SK-N-SH treated with all-trans-retinoic acid at 6 μM for 48 hours (cell line): ENCODE data around the gene CDH22.

Experiments
- ATAC-seq: fragments of 200-7000 bp; cut with Tn5 transposase; 3 replicates; pipeline ENCODE4 v1.9.1; 2020; ENCODE audit warnings: mild to moderate bottlenecking, moderate library complexity
- BACH2 ChIP-seq: fragments of 250-450 bp; sonication (Bioruptor Pico); IDR thresholded peaks from 2 replicates; pipeline ENCODE4 v1.9.0; 2021; ENCODE audit warnings: mild to moderate bottlenecking, borderline replicate concordance
- CREB5 ChIP-seq: fragments of 250-450 bp; sonication (Bioruptor Pico); IDR thresholded peaks from 2 replicates; pipeline ENCODE4 v1.5.1; 2020; ENCODE audit warnings: low read depth, mild to moderate bottlenecking, moderate library complexity
- CSDC2 ChIP-seq: fragments of 250-450 bp; sonication (Bioruptor Pico); IDR thresholded peaks from 2 replicates; pipeline ENCODE4 v1.5.0; 2020; ENCODE audit warnings: mild to moderate bottlenecking, moderate library complexity
- CSRNP3 ChIP-seq: fragments of 250-450 bp; sonication (Bioruptor Pico); IDR thresholded peaks from 2 replicates; pipeline ENCODE4 v1.5.1; 2021; ENCODE audit warnings: mild to moderate bottlenecking, moderate library complexity
- ESRRG ChIP-seq: fragments of 250-450 bp; sonication (Bioruptor Pico); IDR thresholded peaks from 2 replicates; pipeline ENCODE4 v1.6.1; 2021; ENCODE audit warnings: mild to moderate bottlenecking
- OSR1 ChIP-seq: fragments of 250-450 bp; sonication (Bioruptor Pico); IDR thresholded peaks from 2 replicates; pipeline ENCODE4 v1.8.0; 2022; ENCODE audit warnings: moderate library complexity, mild to moderate bottlenecking, inconsistent platforms
- PPARA ChIP-seq: fragments of 250-450 bp; sonication (Bioruptor Pico); IDR thresholded peaks from 2 replicates; pipeline ENCODE4 v1.5.0; 2020; ENCODE audit warnings: mild to moderate bottlenecking, borderline replicate concordance
- RARB ChIP-seq: fragments of 250-450 bp; sonication (Bioruptor Pico); IDR thresholded peaks from 2 replicates; pipeline ENCODE4 v1.8.0; 2021; ENCODE audit warnings: mild to moderate bottlenecking, moderate library complexity
- TOX ChIP-seq: fragments of 250-450 bp; sonication (Bioruptor Pico); IDR thresholded peaks from 2 replicates; pipeline ENCODE4 v1.8.0; 2021; ENCODE audit warnings: mild to moderate bottlenecking, moderate library complexity, borderline replicate concordance
- ZFP3 ChIP-seq: fragments of 250-450 bp; sonication (Bioruptor Pico); IDR thresholded peaks from 2 replicates; pipeline ENCODE4 v1.5.0; 2020; ENCODE audit warnings: mild to moderate bottlenecking, moderate library complexity
- ZFP30 ChIP-seq: fragments of 450-650 bp; formaldehyde crosslinking; IDR thresholded peaks from 2 replicates; pipeline ENCODE4 v1.5.0; 2022; ENCODE audit warnings: mild to moderate bottlenecking, moderate library complexity
- ZNF565 ChIP-seq: fragments of 450-650 bp; formaldehyde crosslinking; conservative IDR thresholded peaks from 2 replicates; pipeline ENCODE4 v1.5.0; 2020; ENCODE audit warnings: low read depth, mild to moderate bottlenecking, moderate library complexity
- ZNF70 ChIP-seq: fragments of 450-650 bp; formaldehyde crosslinking; IDR thresholded peaks from 2 replicates; pipeline ENCODE4 v1.5.0; 2020; ENCODE audit warnings: mild to moderate bottlenecking, moderate library complexity
- ZNF8 ChIP-seq: fragments of 450-650 bp; formaldehyde crosslinking; IDR thresholded peaks from 2 replicates; pipeline ENCODE4 v1.5.0; 2020; ENCODE audit warnings: mild to moderate bottlenecking, moderate library complexity
- TF ChIP-seq, protein P1 (sequence below): fragments of 250-450 bp; sonication (Bioruptor Pico); IDR thresholded peaks from 2 replicates; pipeline ENCODE4 v1.5.0; 2020; ENCODE audit warnings: mild to moderate bottlenecking, moderate library complexity
- TF ChIP-seq, protein P2 (sequence below): fragments of 250-450 bp; sonication (Bioruptor Pico); IDR thresholded peaks from 2 replicates; pipeline ENCODE4 v1.8.0; 2021; ENCODE audit warnings: low read depth, mild to moderate bottlenecking, moderate library complexity, borderline replicate concordance
- TF ChIP-seq, protein P3 (sequence below): fragments of 250-450 bp; sonication (Bioruptor Pico); IDR thresholded peaks from 2 replicates; pipeline ENCODE4 v1.8.0; 2020; ENCODE audit warnings: mild to moderate bottlenecking, moderate library complexity, borderline replicate concordance

CDH22 gene

DNA sequence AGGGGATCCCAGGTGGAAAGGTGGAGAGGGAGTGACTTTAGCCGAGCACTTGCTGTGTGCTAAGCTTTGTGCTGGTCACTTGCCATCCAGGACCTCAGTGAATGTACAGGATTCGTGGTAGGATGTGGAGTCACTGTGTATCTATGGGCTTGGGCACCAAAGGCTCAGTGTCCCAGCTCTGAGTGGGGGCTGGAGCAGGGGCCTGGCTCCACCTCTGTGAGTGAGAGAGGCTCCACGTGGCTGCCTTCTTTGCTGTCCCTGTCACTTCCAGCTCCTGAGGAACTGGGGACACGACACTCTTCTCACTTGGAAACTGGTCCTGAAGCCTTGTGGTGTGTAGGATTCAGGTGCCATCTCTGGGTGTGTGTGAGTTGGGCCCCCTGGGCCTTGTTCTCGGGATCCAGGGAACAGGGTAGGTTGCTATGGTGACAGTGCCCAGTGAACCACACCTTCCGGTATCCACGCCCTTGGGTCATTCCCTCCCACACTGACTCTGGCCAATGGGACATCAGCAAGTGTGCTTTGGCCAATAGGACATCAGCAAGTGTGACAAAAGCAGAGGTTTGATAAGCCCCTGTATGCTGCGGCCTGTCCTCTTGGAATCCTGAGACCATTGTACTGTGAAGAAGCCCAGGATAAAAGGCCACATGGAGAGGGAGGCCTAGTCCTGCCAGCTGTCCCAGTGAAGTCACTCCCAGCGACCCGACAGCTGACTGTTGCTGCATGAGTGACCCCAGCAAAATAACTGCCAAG, 87.7 kb downstream of the CDH22 start:
- no peak for TF ChIP-seq ZFP30 (CRISPR knock-in tag)
- TF ChIP-seq CSRNP3: no peak
- no peak for TF ChIP-seq RARB (CRISPR knock-in tag)
- TF ChIP-seq CSDC2 (CRISPR knock-in tag): no peak
- TF ChIP-seq ZFP3: no peak
- no peak for TF ChIP-seq OSR1 (CRISPR knock-in tag)
- no peak for TF ChIP-seq ZNF70 (CRISPR knock-in tag)
- TF ChIP-seq, protein P1, sequence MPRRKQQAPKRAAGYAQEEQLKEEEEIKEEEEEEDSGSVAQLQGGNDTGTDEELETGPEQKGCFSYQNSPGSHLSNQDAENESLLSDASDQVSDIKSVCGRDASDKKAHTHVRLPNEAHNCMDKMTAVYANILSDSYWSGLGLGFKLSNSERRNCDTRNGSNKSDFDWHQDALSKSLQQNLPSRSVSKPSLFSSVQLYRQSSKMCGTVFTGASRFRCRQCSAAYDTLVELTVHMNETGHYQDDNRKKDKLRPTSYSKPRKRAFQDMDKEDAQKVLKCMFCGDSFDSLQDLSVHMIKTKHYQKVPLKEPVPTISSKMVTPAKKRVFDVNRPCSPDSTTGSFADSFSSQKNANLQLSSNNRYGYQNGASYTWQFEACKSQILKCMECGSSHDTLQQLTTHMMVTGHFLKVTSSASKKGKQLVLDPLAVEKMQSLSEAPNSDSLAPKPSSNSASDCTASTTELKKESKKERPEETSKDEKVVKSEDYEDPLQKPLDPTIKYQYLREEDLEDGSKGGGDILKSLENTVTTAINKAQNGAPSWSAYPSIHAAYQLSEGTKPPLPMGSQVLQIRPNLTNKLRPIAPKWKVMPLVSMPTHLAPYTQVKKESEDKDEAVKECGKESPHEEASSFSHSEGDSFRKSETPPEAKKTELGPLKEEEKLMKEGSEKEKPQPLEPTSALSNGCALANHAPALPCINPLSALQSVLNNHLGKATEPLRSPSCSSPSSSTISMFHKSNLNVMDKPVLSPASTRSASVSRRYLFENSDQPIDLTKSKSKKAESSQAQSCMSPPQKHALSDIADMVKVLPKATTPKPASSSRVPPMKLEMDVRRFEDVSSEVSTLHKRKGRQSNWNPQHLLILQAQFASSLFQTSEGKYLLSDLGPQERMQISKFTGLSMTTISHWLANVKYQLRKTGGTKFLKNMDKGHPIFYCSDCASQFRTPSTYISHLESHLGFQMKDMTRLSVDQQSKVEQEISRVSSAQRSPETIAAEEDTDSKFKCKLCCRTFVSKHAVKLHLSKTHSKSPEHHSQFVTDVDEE (CRISPR knock-in tag): no peak
- TF ChIP-seq ZNF565: no peak
- no peak for TF ChIP-seq ESRRG (CRISPR knock-in tag)
- peak; percentile 18; the same call in 1 of the 3 replicates for ATAC-seq

GRCh38 chr20:46219920-46220319, 88.4 kb downstream of the CDH22 start:
- no peak for ATAC-seq
- no peak for TF ChIP-seq RARB (CRISPR knock-in tag)
- no peak for TF ChIP-seq ZNF8 (CRISPR knock-in tag)
- no peak for TF ChIP-seq ESRRG (CRISPR knock-in tag)
- TF ChIP-seq CSDC2 (CRISPR knock-in tag): no peak
- TF ChIP-seq, protein P2, sequence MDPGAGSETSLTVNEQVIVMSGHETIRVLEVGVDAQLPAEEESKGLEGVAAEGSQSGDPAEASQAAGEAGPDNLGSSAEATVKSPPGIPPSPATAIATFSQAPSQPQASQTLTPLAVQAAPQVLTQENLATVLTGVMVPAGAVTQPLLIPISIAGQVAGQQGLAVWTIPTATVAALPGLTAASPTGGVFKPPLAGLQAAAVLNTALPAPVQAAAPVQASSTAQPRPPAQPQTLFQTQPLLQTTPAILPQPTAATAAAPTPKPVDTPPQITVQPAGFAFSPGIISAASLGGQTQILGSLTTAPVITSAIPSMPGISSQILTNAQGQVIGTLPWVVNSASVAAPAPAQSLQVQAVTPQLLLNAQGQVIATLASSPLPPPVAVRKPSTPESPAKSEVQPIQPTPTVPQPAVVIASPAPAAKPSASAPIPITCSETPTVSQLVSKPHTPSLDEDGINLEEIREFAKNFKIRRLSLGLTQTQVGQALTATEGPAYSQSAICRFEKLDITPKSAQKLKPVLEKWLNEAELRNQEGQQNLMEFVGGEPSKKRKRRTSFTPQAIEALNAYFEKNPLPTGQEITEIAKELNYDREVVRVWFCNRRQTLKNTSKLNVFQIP (CRISPR knock-in tag): no peak
- TF ChIP-seq OSR1 (CRISPR knock-in tag): no peak
- no peak for TF ChIP-seq BACH2 (CRISPR knock-in tag)
- TF ChIP-seq, protein P3, sequence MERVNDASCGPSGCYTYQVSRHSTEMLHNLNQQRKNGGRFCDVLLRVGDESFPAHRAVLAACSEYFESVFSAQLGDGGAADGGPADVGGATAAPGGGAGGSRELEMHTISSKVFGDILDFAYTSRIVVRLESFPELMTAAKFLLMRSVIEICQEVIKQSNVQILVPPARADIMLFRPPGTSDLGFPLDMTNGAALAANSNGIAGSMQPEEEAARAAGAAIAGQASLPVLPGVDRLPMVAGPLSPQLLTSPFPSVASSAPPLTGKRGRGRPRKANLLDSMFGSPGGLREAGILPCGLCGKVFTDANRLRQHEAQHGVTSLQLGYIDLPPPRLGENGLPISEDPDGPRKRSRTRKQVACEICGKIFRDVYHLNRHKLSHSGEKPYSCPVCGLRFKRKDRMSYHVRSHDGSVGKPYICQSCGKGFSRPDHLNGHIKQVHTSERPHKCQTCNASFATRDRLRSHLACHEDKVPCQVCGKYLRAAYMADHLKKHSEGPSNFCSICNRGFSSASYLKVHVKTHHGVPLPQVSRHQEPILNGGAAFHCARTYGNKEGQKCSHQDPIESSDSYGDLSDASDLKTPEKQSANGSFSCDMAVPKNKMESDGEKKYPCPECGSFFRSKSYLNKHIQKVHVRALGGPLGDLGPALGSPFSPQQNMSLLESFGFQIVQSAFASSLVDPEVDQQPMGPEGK (CRISPR knock-in tag): no peak
- TF ChIP-seq ZFP3: no peak
- TF ChIP-seq, protein P1 (CRISPR knock-in tag): no peak
- TF ChIP-seq CREB5: no peak
- no peak for TF ChIP-seq TOX
- no peak for TF ChIP-seq PPARA (CRISPR knock-in tag)
